Common myeloid progenitor, CD34-positive (primary cell): ENCODE data around the gene NFATC4. TPM values are rescaled to one million over a fixed set of nuclear protein-coding genes. Genes with fewer than 3 reads are reported as not detected.
A peak's percentile ranks its signal among the peaks of the same experiment; 100 is the strongest.

Experiments
- CTCF ChIA-PET: fragments of 350-600 bp; sonication (Branson Sonifier 250); formaldehyde crosslinking; loops from one replicate; lab custom pipeline; 2021; ENCODE audit warnings: antibody characterized with exemption; lab: Charles Lee
- POLR2A ChIA-PET: fragments of 350-600 bp; sonication (Branson Sonifier 250); formaldehyde crosslinking; loops from one replicate; lab custom pipeline; 2021; ENCODE audit warnings: antibody characterized with exemption; lab: Charles Lee
- DNase-seq, 3 donors: peaks; one replicate each; pipeline versions ENCODE4 v3.0.0 to v3.0.0-alpha.2; 2013
- H3K27ac ChIP-seq, 2 experiments: 1 replicate in 1 of 2; 2 replicates in 1 of 2; pipeline ENCODE4 v1.7.0; 2013; ENCODE audit warnings: inconsistent platforms in 2 of 2, low read length in 2 of 2, mild to moderate bottlenecking in 2 of 2, low read depth in 1 of 2, moderate library complexity in 1 of 2; ENCODE audit not compliant: severe bottlenecking in 2 of 2, insufficient read depth in 1 of 2, poor library complexity in 1 of 2
- H3K27me3 ChIP-seq, 5 experiments: replicated peaks in 2 of 5; 1 replicate in 3 of 5; 2 replicates in 2 of 5; pipeline versions ENCODE4 v1.6.1 to v1.7.0; 2013; ENCODE audit warnings: low read length in 4 of 5, mild to moderate bottlenecking in 2 of 5, moderate library complexity in 2 of 5, inconsistent platforms in 1 of 5; ENCODE audit not compliant: insufficient read depth in 5 of 5, control insufficient read depth in 4 of 5
- H3K36me3 ChIP-seq, 4 experiments: 1 replicate in 2 of 4; 2 replicates in 2 of 4; pipeline versions ENCODE4 v1.6.1 to v1.7.0; 2013; ENCODE audit warnings: low read length in 3 of 4, control low read depth in 1 of 4, mild to moderate bottlenecking in 1 of 4; ENCODE audit not compliant: control insufficient read depth in 4 of 4, insufficient read depth in 4 of 4
- H3K4me1 ChIP-seq, 4 experiments: 1 replicate in 3 of 4; 2 replicates in 1 of 4; pipeline versions ENCODE4 v1.6.1 to v1.7.1; 2013; ENCODE audit warnings: low read length in 3 of 4, mild to moderate bottlenecking in 3 of 4, control low read depth in 1 of 4, inconsistent platforms in 1 of 4, moderate library complexity in 1 of 4; ENCODE audit not compliant: control insufficient read depth in 4 of 4, insufficient read depth in 4 of 4; ENCODE audit errors: control extremely low read depth in 1 of 4
- H3K4me3 ChIP-seq, 7 experiments: 1 replicate in 4 of 7; 2 replicates in 3 of 7; pipeline versions ENCODE4 v1.5.1 to v1.7.0; 2013; ENCODE audit warnings: mild to moderate bottlenecking in 7 of 7, low read length in 6 of 7, moderate library complexity in 6 of 7, inconsistent platforms in 2 of 7, low read depth in 2 of 7, control low read depth in 1 of 7; ENCODE audit not compliant: insufficient read depth in 4 of 7, control insufficient read depth in 1 of 7; ENCODE audit errors: extremely low read depth in 1 of 7
- H3K9me3 ChIP-seq, 5 experiments: 1 replicate in 4 of 5; 2 replicates in 1 of 5; pipeline versions ENCODE4 v1.6.1 to v1.7.1; 2013; ENCODE audit warnings: low read length in 4 of 5, mild to moderate bottlenecking in 2 of 5, inconsistent platforms in 1 of 5, low read depth in 1 of 5, moderate library complexity in 1 of 5; ENCODE audit not compliant: control insufficient read depth in 4 of 5, insufficient read depth in 2 of 5; ENCODE audit errors: control extremely low read depth in 1 of 5
- WGBS: methylation state at CpG from one replicate; pipeline ENCODE4 v1.1.5; 2013; ENCODE audit not compliant: insufficient coverage; 5-methylcytosine and 5-hydroxymethylcytosine counted together
- polyA plus RNA-seq: library from polyadenylated mRNA; unstranded; fragments of 120-200 nt; gene quantifications from one replicate; pipeline ENCODE4 v1.2.1, GENCODE V29; 2013

NFATC4 gene
- 0.48 TPM for polyA plus RNA-seq

DNA sequence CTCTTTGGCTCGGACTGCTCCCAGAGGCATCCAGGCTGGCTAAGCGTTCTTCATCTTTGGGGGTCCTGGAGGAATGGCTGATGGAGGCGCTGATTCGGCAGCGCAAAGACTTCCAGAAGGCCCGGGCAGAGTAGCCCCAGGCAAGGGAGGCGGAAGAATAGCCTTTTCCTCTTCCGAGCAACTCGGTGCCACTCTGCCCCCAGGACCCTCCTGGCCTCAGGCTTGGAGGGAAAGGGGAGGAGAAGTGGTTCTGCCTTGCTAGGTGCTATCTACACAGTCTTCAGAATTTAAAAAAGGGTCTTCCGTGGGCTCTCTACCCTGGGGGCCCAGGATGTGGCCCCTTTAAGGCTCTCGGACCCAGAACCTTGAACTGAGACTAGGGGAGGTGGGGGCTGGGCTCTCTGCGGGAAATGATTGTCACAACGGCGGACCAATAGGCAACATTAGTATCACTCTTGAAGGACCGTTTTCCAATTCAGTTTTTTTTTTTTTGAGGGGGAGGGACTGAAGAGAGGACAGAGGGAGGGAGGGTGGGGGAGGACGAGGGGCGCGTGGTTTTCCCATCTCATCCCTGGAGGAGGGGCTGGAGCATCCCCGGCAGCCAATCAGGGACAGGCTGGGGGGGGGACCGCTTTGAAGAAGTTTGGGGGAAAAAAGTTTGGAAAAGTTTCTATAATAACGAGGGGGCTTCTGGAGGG lies at the start of gene NFATC4:
Gene NFATC4, plus strand, starts transcription at position 671 of the 698 bp plus-strand sequence. CDS start 157 bp downstream, outside the sequence.
- WGBS = 26% methylated on average over 10 of the region's 21 CpGs
- Histone ChIP-seq H3K27me3 (peaks cover 0 to 23% (median 6%) of the 10 kb centered on the region in 5 experiments), H3K4me3 (peak within 1 kb of the TSS; percentile 21 to 69 (median 55)), H3K36me3 (no peaks in the 10 kb centered on the region), H3K4me1 (peaks cover 0 to 33% (median 32%) of the 10 kb centered on the region in 4 experiments), H3K9me3 (no peaks in the 10 kb centered on the region), H3K27ac (no peak within 1 kb of the TSS)
- peak in 1 of 3 donors; percentile 19 for DNase-seq
- ChIA-PET CTCF (interaction anchor here (1.0 to 1.8 kb wide), 2 partner anchors 53 to 64 kb away, joined by 3 to 9 read pairs; no protein-coding TSS in a partner anchor), POLR2A (interaction anchor here (1.1 kb wide), 1 partner anchor 64 kb away, joined by 3 read pairs; no protein-coding TSS in a partner anchor)

DNA sequence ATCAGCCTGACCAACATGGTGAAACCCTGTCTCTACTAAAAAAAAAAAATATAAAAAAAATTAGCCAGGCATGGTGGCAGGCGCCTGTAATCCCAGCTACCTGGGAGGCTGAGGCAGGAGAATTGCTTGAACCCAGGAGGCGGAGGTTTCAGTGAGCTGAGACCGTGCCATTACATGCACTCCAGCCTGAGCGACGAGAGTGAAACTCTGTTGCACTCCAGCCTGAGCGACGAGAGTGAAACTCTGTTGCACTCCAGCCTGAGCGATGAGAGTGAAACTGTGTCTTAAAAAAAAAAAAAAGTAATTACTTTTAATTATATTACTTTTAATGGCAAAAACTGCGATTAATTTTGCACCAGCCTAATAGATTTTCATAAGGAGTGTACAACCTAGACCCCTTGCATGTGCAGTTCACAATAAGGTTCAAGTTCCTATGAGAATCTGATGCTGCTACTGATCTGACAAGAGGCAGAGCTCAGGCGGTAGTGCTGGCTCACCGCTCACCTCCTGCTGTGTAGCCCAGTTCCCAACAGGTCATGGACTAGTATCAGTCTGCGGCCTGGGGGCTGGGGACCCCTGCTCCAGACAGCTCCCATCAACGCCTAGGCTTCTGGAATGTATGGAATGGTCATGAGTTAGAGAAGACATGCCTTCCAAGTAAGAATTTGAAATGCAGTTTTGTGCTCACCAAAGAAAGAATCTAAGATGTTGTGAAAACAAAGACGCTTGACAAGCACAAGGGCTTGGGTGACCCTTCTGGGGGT lies 46.6 kb upstream of the NFATC4 start:
- Histone ChIP-seq H3K36me3 (no peaks in the 10 kb centered on the region), H3K27me3 (no peaks in the 10 kb centered on the region), H3K9me3 (no peaks in the 10 kb centered on the region), H3K4me3 (no peak overlapping the region), H3K27ac (no peak overlapping the region), H3K4me1 (peaks cover 0 to 36% (median 19%) of the 10 kb centered on the region in 4 experiments)
- DNase-seq = no peak
- 99% methylated on average over 8 of the region's 14 CpGs for WGBS
- ChIA-PET CTCF (interaction anchor here (4.5 to 21.7 kb wide), 3 partner anchors 16 to 111 kb away, joined by 27 to 488 read pairs (median 391); partner anchors contain the start of genes CBLN3, CIDEB, DHRS1 and KHNYN), POLR2A (interaction anchor here (0.9 kb wide), 1 partner anchor 11 kb away, joined by 3 read pairs; no protein-coding TSS in a partner anchor)

DNA sequence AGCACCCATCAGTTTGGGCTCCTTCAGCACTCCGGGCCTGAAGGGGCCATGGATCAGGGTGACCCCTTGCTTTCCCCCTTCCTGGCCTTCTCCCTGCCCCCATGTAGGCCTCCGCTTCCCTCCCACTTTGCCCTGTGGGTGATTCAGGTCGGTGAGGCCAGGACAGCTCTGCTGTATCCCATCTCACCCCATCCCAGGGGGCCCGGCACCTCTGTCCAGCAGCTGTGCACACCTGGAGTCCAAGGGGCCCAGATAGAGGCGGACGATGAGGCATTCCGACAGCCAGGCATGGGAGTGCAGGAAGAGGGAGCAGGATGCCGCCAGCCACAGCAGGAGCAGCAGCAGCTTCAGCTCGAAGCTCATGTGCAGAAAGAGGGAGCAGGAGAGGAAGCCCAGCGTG lies 45.3 kb upstream of the NFATC4 start:
- ChIA-PET CTCF (interaction anchor here (3.6 to 21.7 kb wide), 4 partner anchors 10 to 110 kb away, joined by 15 to 488 read pairs (median 209); partner anchors contain the start of genes CBLN3, CIDEB, DHRS1 and KHNYN), POLR2A (no interaction called here)
- Histone ChIP-seq H3K27me3 (no peaks in the 10 kb centered on the region), H3K27ac (no peak overlapping the region), H3K4me1 (peaks cover 4 to 36% (median 23%) of the 10 kb centered on the region in 4 experiments), H3K36me3 (no peaks in the 10 kb centered on the region), H3K4me3 (no peak overlapping the region), H3K9me3 (no peaks in the 10 kb centered on the region)
- DNase-seq = no peak
- 97% methylated on average over 8 of the region's 10 CpGs for WGBS

DNA sequence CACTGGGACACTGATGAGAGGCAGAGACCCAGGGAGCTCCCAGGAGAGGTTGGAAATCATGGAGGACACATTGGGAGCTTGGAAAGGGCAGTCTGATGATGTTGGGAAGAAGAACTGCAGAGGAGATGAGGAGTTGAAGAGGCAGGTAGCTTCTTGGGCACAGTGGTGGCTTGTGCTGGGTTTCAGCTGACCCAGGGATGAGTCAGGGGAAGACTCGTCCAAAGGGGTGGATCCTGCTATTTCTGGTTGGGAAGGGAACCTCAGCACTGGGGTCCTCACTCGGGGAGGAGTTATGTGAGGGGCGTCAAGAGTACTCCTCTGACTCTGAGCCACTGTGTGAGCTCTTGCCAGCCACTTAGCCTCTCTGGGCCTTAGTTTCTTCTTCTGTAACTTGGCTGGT lies 44.6 kb upstream of the NFATC4 start:
- 87% methylated on average over 3 of the region's 3 CpGs for WGBS
- no peak for DNase-seq
- CTCF ChIA-PET = interaction anchor here (3.6 to 21.7 kb wide), 4 partner anchors 10 to 109 kb away, joined by 15 to 488 read pairs (median 209); partner anchors contain the start of genes CBLN3, CIDEB, DHRS1 and KHNYN
- Histone ChIP-seq H3K27me3 (no peaks in the 10 kb centered on the region), H3K9me3 (no peaks in the 10 kb centered on the region), H3K4me1 (peaks cover 4 to 34% (median 23%) of the 10 kb centered on the region in 4 experiments), H3K27ac (no peak overlapping the region), H3K4me3 (no peak overlapping the region), H3K36me3 (no peaks in the 10 kb centered on the region)
- POLR2A ChIA-PET = no interaction called here

DNA sequence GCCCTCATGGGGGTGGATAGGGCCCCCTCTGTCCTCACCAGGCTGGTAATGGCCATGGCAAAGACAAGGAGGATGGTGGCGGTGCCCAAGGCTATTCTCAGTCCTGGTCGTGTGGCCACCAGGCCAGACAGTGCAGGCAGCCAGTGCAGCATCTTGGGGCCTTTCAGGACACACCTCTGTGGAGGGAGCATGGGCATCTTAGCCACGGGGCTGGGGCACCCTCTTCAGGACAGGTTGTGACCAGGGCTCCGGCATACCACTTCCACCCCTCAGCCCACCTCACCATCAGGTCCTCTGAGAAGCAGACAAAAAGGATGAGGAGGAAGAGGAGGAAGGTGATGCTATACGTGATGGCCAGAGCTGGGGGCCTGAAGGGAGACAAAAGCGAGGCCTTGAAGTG lies 44.0 kb upstream of the NFATC4 start:
- no peak for DNase-seq
- ChIA-PET POLR2A (no interaction called here), CTCF (interaction anchor here (3.6 to 21.7 kb wide), 4 partner anchors 9 to 109 kb away, joined by 15 to 488 read pairs (median 209); partner anchors contain the start of genes CBLN3, CIDEB, DHRS1 and KHNYN)
- WGBS = 96% methylated on average over 4 of the region's 6 CpGs
- H3K27ac ChIP-seq = no peak overlapping the region
- no peaks in the 10 kb centered on the region for H3K36me3 ChIP-seq
- H3K9me3 ChIP-seq = no peaks in the 10 kb centered on the region
- no peaks in the 10 kb centered on the region for H3K27me3 ChIP-seq
- H3K4me1 ChIP-seq = peaks cover 4 to 39% (median 24%) of the 10 kb centered on the region in 4 experiments
- no peak overlapping the region for H3K4me3 ChIP-seq

DNA sequence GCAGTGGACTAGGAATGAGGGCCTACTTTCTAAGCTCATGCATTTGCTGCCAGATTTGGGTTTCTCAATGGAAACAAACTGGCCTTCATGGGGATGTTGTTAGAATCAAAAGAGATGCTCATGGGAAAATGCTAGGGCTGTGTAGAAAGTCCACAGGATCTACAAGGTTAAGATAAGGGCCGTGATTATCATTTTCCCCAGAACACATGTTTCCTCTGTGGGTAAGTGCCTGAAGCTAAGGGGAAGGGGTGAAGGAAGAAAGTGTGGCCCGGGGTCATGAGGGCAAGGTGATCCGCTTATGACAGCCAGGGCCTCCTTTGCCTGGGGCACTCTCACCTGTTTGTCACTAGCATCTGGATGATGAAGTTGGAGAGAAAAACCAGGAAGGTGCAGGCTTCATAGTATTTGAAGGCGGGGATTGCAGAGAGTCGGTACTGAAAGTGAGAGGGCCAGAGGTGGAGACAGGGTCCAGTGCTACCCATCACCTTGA lies 42.9 kb upstream of the NFATC4 start:
- Histone ChIP-seq H3K9me3 (no peaks in the 10 kb centered on the region), H3K27me3 (no peaks in the 10 kb centered on the region), H3K4me3 (no peak overlapping the region), H3K36me3 (no peaks in the 10 kb centered on the region), H3K4me1 (peaks cover 4 to 49% (median 35%) of the 10 kb centered on the region in 4 experiments), H3K27ac (no peak overlapping the region)
- ChIA-PET CTCF (interaction anchor here (0.7 to 21.7 kb wide), 8 partner anchors 8 to 108 kb away, joined by 3 to 488 read pairs (median 13); partner anchors contain the start of genes CBLN3, CIDEB, DHRS1 and KHNYN), POLR2A (interaction anchor here (1.0 kb wide), 1 partner anchor 13 kb away, joined by 5 read pairs; no protein-coding TSS in a partner anchor)
- 19% methylated on average over 3 of the region's 5 CpGs for WGBS
- peak in 2 of 3 donors; percentile 50 to 65 for DNase-seq
